Testis (tissue), 2 donors: ENCODE measurements around the gene ENTR1.

Experiments used
- POLR2A ChIP-seq: fragments of 450-650 bp; IDR thresholded peaks from one replicate; pipeline ENCODE4 v1.6.1; 2017; ENCODE audit warnings: antibody characterized with exemption, mild to moderate bottlenecking, moderate library complexity
- TF ChIP-seq, protein P1 (sequence below), 3 experiments: fragments of 450-650 bp in 2 of 3; fragments of 200-600 bp in 1 of 3; sonication (generic) in 1 of 3; IDR thresholded peaks; one replicate each; pipeline ENCODE4 v1.5.1; 2016 to 2019; ENCODE audit warnings: antibody characterized with exemption in 3 of 3, mild to moderate bottlenecking in 2 of 3, moderate library complexity in 1 of 3

DNA sequence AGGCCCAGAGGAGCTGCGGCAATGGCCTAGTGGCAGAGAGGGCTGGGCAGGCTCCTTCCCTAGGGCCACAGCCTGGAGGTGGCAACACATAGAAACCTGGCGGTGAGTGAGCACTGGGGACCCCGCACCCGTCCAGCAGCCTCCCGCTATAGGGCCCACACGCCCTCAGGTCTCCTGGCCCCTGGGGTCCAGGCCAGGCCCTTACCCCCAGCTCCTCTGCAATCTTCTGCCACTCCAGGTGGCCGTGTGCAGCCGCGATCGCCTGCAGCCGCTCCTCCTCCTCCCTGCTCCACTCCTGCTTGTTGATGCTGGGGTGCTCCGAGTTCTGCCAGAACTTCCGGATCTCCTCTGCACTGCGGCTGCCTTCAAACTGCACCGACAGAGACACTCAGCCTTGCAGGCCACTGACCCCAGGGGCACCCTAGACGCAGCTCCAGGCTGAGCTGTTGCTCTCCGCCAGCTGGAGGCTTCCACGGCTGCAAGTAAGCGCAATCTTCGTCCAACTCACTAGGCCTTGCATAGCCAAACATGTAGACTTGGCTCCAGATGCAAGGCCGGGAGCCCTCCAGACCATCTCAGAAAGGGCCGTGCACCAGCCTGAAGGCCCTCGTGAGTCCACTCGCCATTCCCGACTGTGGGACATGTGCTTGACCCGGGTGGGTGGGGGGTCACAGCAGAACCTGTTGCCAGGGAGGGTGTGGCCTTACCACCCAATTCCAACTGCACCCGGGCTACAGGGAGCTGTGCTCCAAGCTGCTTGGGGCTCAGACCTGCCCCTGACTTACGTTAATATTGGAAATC, 18.5 kb downstream of the ENTR1 start:
- TF ChIP-seq, protein P1, sequence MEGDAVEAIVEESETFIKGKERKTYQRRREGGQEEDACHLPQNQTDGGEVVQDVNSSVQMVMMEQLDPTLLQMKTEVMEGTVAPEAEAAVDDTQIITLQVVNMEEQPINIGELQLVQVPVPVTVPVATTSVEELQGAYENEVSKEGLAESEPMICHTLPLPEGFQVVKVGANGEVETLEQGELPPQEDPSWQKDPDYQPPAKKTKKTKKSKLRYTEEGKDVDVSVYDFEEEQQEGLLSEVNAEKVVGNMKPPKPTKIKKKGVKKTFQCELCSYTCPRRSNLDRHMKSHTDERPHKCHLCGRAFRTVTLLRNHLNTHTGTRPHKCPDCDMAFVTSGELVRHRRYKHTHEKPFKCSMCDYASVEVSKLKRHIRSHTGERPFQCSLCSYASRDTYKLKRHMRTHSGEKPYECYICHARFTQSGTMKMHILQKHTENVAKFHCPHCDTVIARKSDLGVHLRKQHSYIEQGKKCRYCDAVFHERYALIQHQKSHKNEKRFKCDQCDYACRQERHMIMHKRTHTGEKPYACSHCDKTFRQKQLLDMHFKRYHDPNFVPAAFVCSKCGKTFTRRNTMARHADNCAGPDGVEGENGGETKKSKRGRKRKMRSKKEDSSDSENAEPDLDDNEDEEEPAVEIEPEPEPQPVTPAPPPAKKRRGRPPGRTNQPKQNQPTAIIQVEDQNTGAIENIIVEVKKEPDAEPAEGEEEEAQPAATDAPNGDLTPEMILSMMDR (IDR thresholded peaks at IDR 0.05) = no peak
- no peak for TF ChIP-seq POLR2A
